Subcutaneous adipose tissue (tissue), 4 donors: ENCODE measurements around the gene XDH. TPM values are rescaled to one million over a fixed set of nuclear protein-coding genes. Genes with fewer than 3 reads are reported as not detected.

Source experiments
- total RNA-seq, 4 donors: library from RNA; depleted of rRNA; stranded (reverse); fragments of >200 nt; gene quantifications; one replicate each; pipeline ENCODE4 v1.1.0, GENCODE V29; 2016
- TF ChIP-seq, protein P1 (sequence below): fragments of 450-650 bp; IDR thresholded peaks from one replicate; pipeline ENCODE4 v1.5.1; 2016; ENCODE audit warnings: low read depth, mild to moderate bottlenecking, control low read depth, antibody characterized with exemption, moderate library complexity

XDH gene
- total RNA-seq, 4 donors from 2014 or later = not detected

DNA sequence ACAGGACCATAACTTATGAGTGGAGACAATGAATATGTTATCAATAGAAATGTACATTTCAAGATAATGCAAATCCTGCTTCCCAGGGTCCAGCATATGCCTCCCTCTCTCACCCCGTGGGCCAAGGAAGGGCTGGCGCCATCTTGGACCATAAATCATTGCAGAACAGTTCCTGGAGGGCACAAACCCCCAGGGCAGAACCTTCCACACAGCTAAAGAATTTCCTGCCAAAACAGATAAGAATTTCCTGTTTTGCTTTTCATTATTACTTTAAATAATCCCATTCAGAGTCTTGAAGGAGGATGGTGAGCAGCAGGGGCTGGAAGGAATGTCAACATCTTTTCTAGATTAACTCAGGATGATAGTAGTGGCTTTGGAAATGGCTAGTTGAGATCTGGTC is 126.9 kb downstream of the XDH start:
- TF ChIP-seq, protein P1, sequence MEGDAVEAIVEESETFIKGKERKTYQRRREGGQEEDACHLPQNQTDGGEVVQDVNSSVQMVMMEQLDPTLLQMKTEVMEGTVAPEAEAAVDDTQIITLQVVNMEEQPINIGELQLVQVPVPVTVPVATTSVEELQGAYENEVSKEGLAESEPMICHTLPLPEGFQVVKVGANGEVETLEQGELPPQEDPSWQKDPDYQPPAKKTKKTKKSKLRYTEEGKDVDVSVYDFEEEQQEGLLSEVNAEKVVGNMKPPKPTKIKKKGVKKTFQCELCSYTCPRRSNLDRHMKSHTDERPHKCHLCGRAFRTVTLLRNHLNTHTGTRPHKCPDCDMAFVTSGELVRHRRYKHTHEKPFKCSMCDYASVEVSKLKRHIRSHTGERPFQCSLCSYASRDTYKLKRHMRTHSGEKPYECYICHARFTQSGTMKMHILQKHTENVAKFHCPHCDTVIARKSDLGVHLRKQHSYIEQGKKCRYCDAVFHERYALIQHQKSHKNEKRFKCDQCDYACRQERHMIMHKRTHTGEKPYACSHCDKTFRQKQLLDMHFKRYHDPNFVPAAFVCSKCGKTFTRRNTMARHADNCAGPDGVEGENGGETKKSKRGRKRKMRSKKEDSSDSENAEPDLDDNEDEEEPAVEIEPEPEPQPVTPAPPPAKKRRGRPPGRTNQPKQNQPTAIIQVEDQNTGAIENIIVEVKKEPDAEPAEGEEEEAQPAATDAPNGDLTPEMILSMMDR = no peak

DNA sequence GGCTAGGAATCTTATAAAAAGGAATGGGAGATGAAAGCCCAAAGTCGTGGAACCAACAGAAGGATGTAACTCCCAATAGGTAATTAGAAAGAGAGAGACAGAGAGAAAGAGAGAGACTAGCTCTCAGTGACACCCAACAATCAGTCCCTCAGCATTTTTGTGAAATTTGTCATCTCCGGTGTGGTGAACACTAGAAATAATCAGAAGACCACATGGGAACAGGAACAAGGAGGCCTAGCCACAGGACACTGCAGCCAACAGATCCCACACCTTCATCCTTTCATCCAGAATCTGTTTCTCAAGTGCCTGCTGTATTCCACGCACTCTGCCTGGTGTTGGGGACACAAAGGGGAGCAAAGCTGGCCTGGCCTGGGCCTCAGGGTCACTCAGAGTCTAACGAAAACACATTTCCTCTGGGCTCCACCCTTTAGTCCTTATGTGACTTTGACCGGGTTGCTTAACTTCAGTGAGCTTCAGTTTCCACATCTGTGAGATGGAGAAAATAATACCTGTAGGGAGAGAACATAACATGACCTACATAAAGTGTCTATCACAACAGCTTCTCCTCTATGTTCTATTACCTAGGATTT is 127.5 kb downstream of the XDH start:
- TF ChIP-seq, protein P1 = no peak

DNA sequence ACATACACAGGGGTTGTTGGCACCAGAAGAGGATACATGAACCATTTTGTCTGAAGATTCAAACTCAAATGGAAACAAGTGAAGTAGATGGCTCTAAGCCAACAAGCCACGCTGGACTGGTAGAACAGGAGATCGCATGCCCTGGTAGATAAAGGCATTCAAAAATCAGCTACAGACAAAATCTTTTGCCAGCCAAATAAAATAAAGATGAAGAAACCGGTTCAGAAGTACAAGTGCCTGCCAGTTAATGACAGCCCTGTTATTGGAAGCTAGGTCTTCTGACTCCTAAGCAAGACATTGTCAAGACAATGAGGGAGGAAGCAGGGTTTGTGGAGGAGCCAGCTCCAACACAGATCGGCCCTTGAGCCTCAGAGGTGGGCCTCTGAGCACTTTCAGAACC is 128.3 kb downstream of the XDH start:
- TF ChIP-seq, protein P1 = no peak

Other genes starting within 250 kb of the XDH start
- under 1 TPM in 1 of 4 donors, not detected in 3; 0.22 TPM for gene CAPN14, start 197.2 kb downstream of the XDH start, total RNA-seq
- 1 to 10 TPM in 3 of 4 donors, under 1 TPM in 1; 0.98 to 5.1 (median 3.2) TPM for gene EHD3, start 180.6 kb downstream of the XDH start, total RNA-seq
- gene SRD5A2, start 166.2 kb upstream of the XDH start, total RNA-seq = under 1 TPM in 2 of 4 donors, not detected in 2; under 0.01 TPM